ENCODE data around the gene FGF12.

DNA sequence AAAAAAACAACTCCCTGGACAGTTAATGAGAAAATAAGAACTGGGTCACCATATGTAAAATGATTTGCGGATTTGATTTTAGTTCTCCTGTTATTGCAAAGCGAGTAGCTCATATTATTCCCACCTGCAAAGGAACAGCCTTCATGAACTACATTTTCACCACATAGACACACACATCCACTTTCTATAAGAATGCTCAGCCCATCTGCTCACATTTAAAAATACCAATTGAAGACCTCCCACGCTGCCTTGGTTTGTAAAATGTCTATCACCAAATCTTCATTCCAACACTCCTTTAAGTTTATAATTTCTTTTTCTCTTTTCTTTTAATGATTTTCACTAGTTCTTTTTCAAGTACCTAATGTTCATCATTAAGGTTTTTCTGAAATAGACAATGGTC is 148.6 kb downstream of the FGF12 start:
- TF ChIP-seq, protein P1, sequence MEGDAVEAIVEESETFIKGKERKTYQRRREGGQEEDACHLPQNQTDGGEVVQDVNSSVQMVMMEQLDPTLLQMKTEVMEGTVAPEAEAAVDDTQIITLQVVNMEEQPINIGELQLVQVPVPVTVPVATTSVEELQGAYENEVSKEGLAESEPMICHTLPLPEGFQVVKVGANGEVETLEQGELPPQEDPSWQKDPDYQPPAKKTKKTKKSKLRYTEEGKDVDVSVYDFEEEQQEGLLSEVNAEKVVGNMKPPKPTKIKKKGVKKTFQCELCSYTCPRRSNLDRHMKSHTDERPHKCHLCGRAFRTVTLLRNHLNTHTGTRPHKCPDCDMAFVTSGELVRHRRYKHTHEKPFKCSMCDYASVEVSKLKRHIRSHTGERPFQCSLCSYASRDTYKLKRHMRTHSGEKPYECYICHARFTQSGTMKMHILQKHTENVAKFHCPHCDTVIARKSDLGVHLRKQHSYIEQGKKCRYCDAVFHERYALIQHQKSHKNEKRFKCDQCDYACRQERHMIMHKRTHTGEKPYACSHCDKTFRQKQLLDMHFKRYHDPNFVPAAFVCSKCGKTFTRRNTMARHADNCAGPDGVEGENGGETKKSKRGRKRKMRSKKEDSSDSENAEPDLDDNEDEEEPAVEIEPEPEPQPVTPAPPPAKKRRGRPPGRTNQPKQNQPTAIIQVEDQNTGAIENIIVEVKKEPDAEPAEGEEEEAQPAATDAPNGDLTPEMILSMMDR (IDR thresholded peaks at IDR 0.05), result no peak
- TF ChIP-seq POLR2AphosphoS5 (IDR thresholded peaks at IDR 0.05), result no peak
- no peak for TF ChIP-seq EP300 (IDR thresholded peaks at IDR 0.05)
- no peak for TF ChIP-seq POLR2A (IDR thresholded peaks at IDR 0.05)
